ENCODE measurements around the gene TMEM214. TPM values are rescaled to one million over a fixed set of nuclear protein-coding genes. Genes with fewer than 3 reads are reported as not detected.

TMEM214 gene
- total RNA-seq, 6 experiments from 2014 or later, result 119 to 162 (median 144) TPM

- no peaks in the 10 kb centered on the region for H3K9me3 Mint-ChIP-seq
- no peak overlapping the region for H3K27ac Mint-ChIP-seq
- no peak for DNase-seq
- no peaks in the 10 kb centered on the region for H3K4me1 Mint-ChIP-seq (ENCODE audit: low read depth)
- no peak for TF ChIP-seq CTCF (IDR thresholded peaks at IDR 0.05)
- peaks cover 6% of the 10 kb centered on the region for H3K27me3 Mint-ChIP-seq (ENCODE audit: insufficient read depth)
- no peaks in the 10 kb centered on the region for H3K36me3 Mint-ChIP-seq (ENCODE audit: low read depth)
- H3K4me3 Mint-ChIP-seq, result no peak overlapping the region
Measured at GRCh38 chr2:26997394-26997793, 35.4 kb upstream of the TMEM214 start.

- Mint-ChIP-seq H3K9me3 (no peaks in the 10 kb centered on the region), H3K27me3 (ENCODE audit: insufficient read depth) (peaks cover 6% of the 10 kb centered on the region), H3K4me1 (ENCODE audit: low read depth) (peaks cover under 1% of the 10 kb centered on the region), H3K36me3 (ENCODE audit: low read depth) (no peaks in the 10 kb centered on the region), H3K4me3 (no peak overlapping the region), H3K27ac (no peak overlapping the region)
- no peak for TF ChIP-seq CTCF (IDR thresholded peaks at IDR 0.05)
- no peak for DNase-seq
Measured at GRCh38 chr2:26998323-26998722, 34.4 kb upstream of the TMEM214 start.

- Mint-ChIP-seq H3K36me3 (ENCODE audit: low read depth) (no peaks in the 10 kb centered on the region), H3K9me3 (no peaks in the 10 kb centered on the region), H3K4me1 (ENCODE audit: low read depth) (peaks cover 10% of the 10 kb centered on the region), H3K27ac (no peak overlapping the region), H3K4me3 (no peak overlapping the region), H3K27me3 (ENCODE audit: insufficient read depth) (peaks cover 6% of the 10 kb centered on the region)
- DNase-seq, result no peak
- TF ChIP-seq CTCF (IDR thresholded peaks at IDR 0.05), result no peak
Measured at GRCh38 chr2:27000228-27000627, 32.5 kb upstream of the TMEM214 start.

GRCh38 chr2:27000995-27001394 is 31.8 kb upstream of the TMEM214 start:
- Mint-ChIP-seq H3K27me3 (ENCODE audit: insufficient read depth) (peaks cover 6% of the 10 kb centered on the region), H3K4me1 (ENCODE audit: low read depth) (peaks cover 10% of the 10 kb centered on the region), H3K9me3 (no peaks in the 10 kb centered on the region), H3K27ac (no peak overlapping the region), H3K4me3 (no peak overlapping the region), H3K36me3 (ENCODE audit: low read depth) (no peaks in the 10 kb centered on the region)
- no peak for DNase-seq
- no peak for TF ChIP-seq CTCF (IDR thresholded peaks at IDR 0.05)

- no peak for TF ChIP-seq CTCF (IDR thresholded peaks at IDR 0.05)
- Mint-ChIP-seq H3K4me3 (no peak overlapping the region), H3K9me3 (no peaks in the 10 kb centered on the region), H3K27me3 (ENCODE audit: insufficient read depth) (peaks cover 6% of the 10 kb centered on the region), H3K36me3 (ENCODE audit: low read depth) (no peaks in the 10 kb centered on the region), H3K4me1 (ENCODE audit: low read depth) (peaks cover 10% of the 10 kb centered on the region), H3K27ac (no peak overlapping the region)
- DNase-seq, result no peak
Measured at GRCh38 chr2:27001950-27002349, 30.8 kb upstream of the TMEM214 start.

GRCh38 chr2:27003007-27003406 is 29.8 kb upstream of the TMEM214 start:
- no peak for TF ChIP-seq CTCF (IDR thresholded peaks at IDR 0.05)
- DNase-seq, result no peak
- Mint-ChIP-seq H3K9me3 (no peaks in the 10 kb centered on the region), H3K4me3 (no peak overlapping the region), H3K27ac (no peak overlapping the region), H3K4me1 (ENCODE audit: low read depth) (peaks cover 10% of the 10 kb centered on the region), H3K36me3 (ENCODE audit: low read depth) (no peaks in the 10 kb centered on the region), H3K27me3 (ENCODE audit: insufficient read depth) (no peaks in the 10 kb centered on the region; the same call in 1 of the 2 replicates)

Measured in HFFc6 (cell line).